ENCODE data around the gene PABPN1. TPM values are rescaled to one million over a fixed set of nuclear protein-coding genes. Genes with fewer than 3 reads are reported as not detected.
A peak's percentile ranks its signal among the peaks of the same experiment; 100 is the strongest.

The PABPN1 gene
- total RNA-seq, 2 experiments from 2014 or later: 225 to 269 TPM

GRCh38 chr14:23360496-23360895, 39.2 kb downstream of the PABPN1 start:
- ATAC-seq (no peak), DNase-seq (no peak)
- CTCF ChIA-PET: interaction anchor here (0.7 to 1.9 kb wide), 3 partner anchors 19 to 34 kb away, joined by 3 to 5 read pairs (median 3); no protein-coding TSS in a partner anchor
- no peaks in the 10 kb centered on the region for H3K36me3 Mint-ChIP-seq
- H3K9me3 Mint-ChIP-seq (ENCODE audit: low read depth): no peaks in the 10 kb centered on the region
- peaks cover 28% of the 10 kb centered on the region for H3K27me3 Mint-ChIP-seq
- peaks cover 3% of the 10 kb centered on the region for H3K4me1 Mint-ChIP-seq
- no peak overlapping the region for H3K4me3 Mint-ChIP-seq
- H3K27ac Mint-ChIP-seq: no peak overlapping the region

- Mint-ChIP-seq H3K4me1 (peaks cover 3% of the 10 kb centered on the region), H3K4me3 (no peak overlapping the region), H3K36me3 (no peaks in the 10 kb centered on the region), H3K9me3 (ENCODE audit: low read depth) (no peaks in the 10 kb centered on the region), H3K27me3 (peaks cover 22% of the 10 kb centered on the region), H3K27ac (no peak overlapping the region)
- CTCF ChIA-PET: interaction anchor here (1.6 to 1.9 kb wide), 2 partner anchors 19 to 35 kb away, joined by 5 read pairs; no protein-coding TSS in a partner anchor
- ATAC-seq (peak; percentile 55), DNase-seq (no peak)
These were observed 40.1 kb downstream of the PABPN1 start for GRCh38 chr14:23361320-23361719.

- Mint-ChIP-seq H3K4me1 (peaks cover 3% of the 10 kb centered on the region), H3K36me3 (no peaks in the 10 kb centered on the region), H3K27ac (no peak overlapping the region), H3K9me3 (ENCODE audit: low read depth) (no peaks in the 10 kb centered on the region), H3K27me3 (peaks cover 23% of the 10 kb centered on the region), H3K4me3 (no peak overlapping the region)
- no peak for ATAC-seq
- no peak for DNase-seq
- CTCF ChIA-PET: interaction anchor here (1.6 kb wide), 1 partner anchor 19 kb away, joined by 5 read pairs; no protein-coding TSS in a partner anchor
These were observed 40.5 kb downstream of the PABPN1 start for GRCh38 chr14:23361763-23362162.

GRCh38 chr14:23362200-23362599, 40.9 kb downstream of the PABPN1 start:
- no peak for ATAC-seq

GRCh38 chr14:23364164-23365035, 43.1 kb downstream of the PABPN1 start:
- Mint-ChIP-seq H3K27me3 (peaks cover 40% of the 10 kb centered on the region), H3K4me1 (peaks cover 3% of the 10 kb centered on the region), H3K4me3 (no peak overlapping the region), H3K36me3 (no peaks in the 10 kb centered on the region), H3K9me3 (ENCODE audit: low read depth) (no peaks in the 10 kb centered on the region), H3K27ac (no peak overlapping the region)
- no peak for DNase-seq
- ATAC-seq: no peak
- CTCF ChIA-PET: no interaction called here

More at GRCh38 chr14:23362200-23362599, 40.9 kb downstream of the PABPN1 start:
- Mint-ChIP-seq H3K4me3 (no peak overlapping the region), H3K36me3 (no peaks in the 10 kb centered on the region), H3K27me3 (peaks cover 27% of the 10 kb centered on the region), H3K27ac (no peak overlapping the region), H3K4me1 (peaks cover 3% of the 10 kb centered on the region), H3K9me3 (ENCODE audit: low read depth) (no peaks in the 10 kb centered on the region)
- CTCF ChIA-PET: interaction anchor here (0.7 to 1.6 kb wide), 2 partner anchors 18 to 268 kb away, joined by 3 to 5 read pairs; partner anchors contain the start of gene ACIN1
- DNase-seq: no peak

GRCh38 chr14:23365036-23365731, 43.9 kb downstream of the PABPN1 start, which contains the start of gene EFS:
EFS (minus strand) TSS chr14:23365172; CDS start chr14:23365025, 147 bp downstream.
- H3K9me3 Mint-ChIP-seq (ENCODE audit: low read depth): no peaks in the 10 kb centered on the region
- peaks cover 3% of the 10 kb centered on the region for H3K4me1 Mint-ChIP-seq
- CTCF ChIA-PET: no interaction called here
- ATAC-seq (no peak), DNase-seq (no peak)
- H3K36me3 Mint-ChIP-seq: no peaks in the 10 kb centered on the region
- H3K27me3 Mint-ChIP-seq: peaks cover 40% of the 10 kb centered on the region
- H3K27ac Mint-ChIP-seq: no peak within 1 kb of the TSS
- H3K4me3 Mint-ChIP-seq: no peak within 1 kb of the TSS

GRCh38 chr14:23365732-23366425, 44.6 kb downstream of the PABPN1 start:
- H3K36me3 Mint-ChIP-seq: no peaks in the 10 kb centered on the region
- no peak for DNase-seq
- H3K4me1 Mint-ChIP-seq: peaks cover 3% of the 10 kb centered on the region
- peaks cover 40% of the 10 kb centered on the region for H3K27me3 Mint-ChIP-seq
- no peak for ATAC-seq
- CTCF ChIA-PET: no interaction called here
- H3K9me3 Mint-ChIP-seq (ENCODE audit: low read depth): no peaks in the 10 kb centered on the region
- H3K27ac Mint-ChIP-seq: no peak overlapping the region
- no peak overlapping the region for H3K4me3 Mint-ChIP-seq

- H3K27ac Mint-ChIP-seq: no peak overlapping the region
- no peaks in the 10 kb centered on the region for H3K9me3 Mint-ChIP-seq (ENCODE audit: low read depth)
- peaks cover 41% of the 10 kb centered on the region for H3K27me3 Mint-ChIP-seq
- H3K4me1 Mint-ChIP-seq: peaks cover 4% of the 10 kb centered on the region
- DNase-seq: no peak
- no peak for ATAC-seq
- H3K36me3 Mint-ChIP-seq: no peaks in the 10 kb centered on the region
- no peak overlapping the region for H3K4me3 Mint-ChIP-seq
- CTCF ChIA-PET: interaction anchor here (0.6 to 1.7 kb wide), 2 partner anchors 11 to 183 kb away, joined by 3 read pairs; partner anchors contain the start of genes CMTM5 and SLC7A8
These were observed 45.2 kb downstream of the PABPN1 start for GRCh38 chr14:23366426-23366921.

- Mint-ChIP-seq H3K27ac (no peak overlapping the region), H3K36me3 (no peaks in the 10 kb centered on the region), H3K27me3 (peaks cover 24% of the 10 kb centered on the region), H3K4me3 (no peak overlapping the region), H3K9me3 (ENCODE audit: low read depth) (no peaks in the 10 kb centered on the region), H3K4me1 (peaks cover 7% of the 10 kb centered on the region)
- CTCF ChIA-PET: interaction anchor here (1.3 to 3.4 kb wide), 3 partner anchors 10 to 249 kb away, joined by 4 to 24 read pairs (median 7); no protein-coding TSS in a partner anchor
- ATAC-seq (no peak), DNase-seq (no peak)
These were observed 49.0 kb downstream of the PABPN1 start for GRCh38 chr14:23370221-23370620.

- DNase-seq (no peak), ATAC-seq (peak; percentile 20)
- Mint-ChIP-seq H3K27me3 (peaks cover 17% of the 10 kb centered on the region), H3K9me3 (ENCODE audit: low read depth) (no peaks in the 10 kb centered on the region), H3K4me1 (peaks cover 7% of the 10 kb centered on the region), H3K27ac (no peak overlapping the region), H3K4me3 (no peak overlapping the region), H3K36me3 (no peaks in the 10 kb centered on the region)
- CTCF ChIA-PET: no interaction called here
These were observed 50.6 kb downstream of the PABPN1 start for GRCh38 chr14:23371865-23372264.

- Mint-ChIP-seq H3K27ac (no peak within 1 kb of the TSS), H3K4me3 (no peak within 1 kb of the TSS), H3K4me1 (peaks cover 10% of the 10 kb centered on the region), H3K36me3 (no peaks in the 10 kb centered on the region), H3K27me3 (peaks cover 11% of the 10 kb centered on the region), H3K9me3 (ENCODE audit: low read depth) (no peaks in the 10 kb centered on the region)
- no peak for ATAC-seq
- CTCF ChIA-PET: interaction anchor here (1.2 kb wide), 1 partner anchor 295 kb away, joined by 3 read pairs; no protein-coding TSS in a partner anchor
- no peak for DNase-seq
These were observed 51.3 kb downstream of the PABPN1 start, which contains the start of gene IL25 for GRCh38 chr14:23372509-23372908. IL25 (plus strand) TSS chr14:23372809.

GRCh38 chr14:23373041-23373440, 51.8 kb downstream of the PABPN1 start:
- DNase-seq (no peak), ATAC-seq (no peak)
- peaks cover 11% of the 10 kb centered on the region for H3K4me1 Mint-ChIP-seq
- no peaks in the 10 kb centered on the region for H3K36me3 Mint-ChIP-seq
- no peaks in the 10 kb centered on the region for H3K9me3 Mint-ChIP-seq (ENCODE audit: low read depth)
- no peak overlapping the region for H3K27ac Mint-ChIP-seq
- peaks cover 6% of the 10 kb centered on the region for H3K27me3 Mint-ChIP-seq
- CTCF ChIA-PET: interaction anchor here (1.2 kb wide), 1 partner anchor 296 kb away, joined by 3 read pairs; no protein-coding TSS in a partner anchor
- H3K4me3 Mint-ChIP-seq: no peak overlapping the region

Measured in activated CD8-positive, alpha-beta memory T cell treated with anti-CD3 and anti-CD28 coated beads, Interleukin-2, amount 10 ng/mL, durations not matched to agents 7 days and 5 days (primary cell).